CD4-positive, alpha-beta T cell (primary cell): ENCODE measurements around the gene YIF1A. TPM values are rescaled to one million over a fixed set of nuclear protein-coding genes. Genes with fewer than 3 reads are reported as not detected.
A peak's percentile ranks its signal among the peaks of the same experiment; 100 is the strongest.

Source experiments
- ATAC-seq: fragments of 200-7000 bp; cut with Tn5 transposase; one replicate; pipeline ENCODE4 v1.10.0; 2022; ENCODE audit warnings: mild to moderate bottlenecking; ENCODE audit not compliant: poor library complexity
- CTCF ChIA-PET: fragments of 350-600 bp; sonication (Branson Sonifier 250); formaldehyde crosslinking; loops from one replicate; lab custom pipeline; 2021; ENCODE audit warnings: antibody characterized with exemption, inconsistent platforms; lab: Charles Lee
- POLR2A ChIA-PET: fragments of 350-600 bp; sonication (Branson Sonifier 250); formaldehyde crosslinking; loops from one replicate; lab custom pipeline; 2021; ENCODE audit warnings: antibody characterized with exemption, inconsistent platforms; lab: Charles Lee
- DNase-seq, 14 experiments: peaks; one replicate each; pipeline ENCODE4 v3.0.0-alpha.2; 2013 to 2020; ENCODE audit warnings: mixed read lengths in 2 of 14
- H3K27ac ChIP-seq, 2 donors: one replicate each; pipeline versions ENCODE4 v1.5.1 to v1.7.0; 2013; ENCODE audit warnings: low read length in 2 of 2, low read depth in 1 of 2, mild to moderate bottlenecking in 1 of 2
- H3K27me3 ChIP-seq, 2 experiments: 1 replicate in 1 of 2; 2 replicates in 1 of 2; pipeline versions ENCODE4 v1.6.1 to v1.7.0; 2013; ENCODE audit warnings: low read length in 2 of 2, control low read depth in 1 of 2, mild to moderate bottlenecking in 1 of 2, moderate library complexity in 1 of 2; ENCODE audit not compliant: insufficient read depth in 2 of 2, control insufficient read depth in 1 of 2
- H3K36me3 ChIP-seq: one replicate; pipeline ENCODE4 v1.6.1; 2013; ENCODE audit warnings: low read length, control low read depth; ENCODE audit not compliant: insufficient read depth
- H3K4me1 ChIP-seq: one replicate; pipeline ENCODE4 v1.6.1; 2013; ENCODE audit warnings: low read length, control low read depth; ENCODE audit not compliant: insufficient read depth
- H3K4me3 ChIP-seq: one replicate; pipeline ENCODE4 v1.5.1; 2013; ENCODE audit warnings: mild to moderate bottlenecking, low read length, moderate library complexity
- H3K9me3 ChIP-seq, 2 experiments: 1 replicate in 1 of 2; 2 replicates in 1 of 2; pipeline versions ENCODE4 v1.6.1 to v1.7.0; 2013; ENCODE audit warnings: low read length in 2 of 2, mild to moderate bottlenecking in 2 of 2, control low read depth in 1 of 2, moderate library complexity in 1 of 2; ENCODE audit not compliant: control insufficient read depth in 1 of 2, insufficient read depth in 1 of 2
- H3K27ac Mint-ChIP-seq: one replicate; pipeline ENCODE4 v1.8.0; 2020; ENCODE audit warnings: mixed read lengths
- H3K27me3 Mint-ChIP-seq: one replicate; pipeline ENCODE4 v1.8.0; 2021; ENCODE audit warnings: mixed read lengths
- H3K36me3 Mint-ChIP-seq: one replicate; pipeline ENCODE4 v1.8.0; 2021; ENCODE audit warnings: low read depth, mixed read lengths
- H3K4me1 Mint-ChIP-seq: one replicate; pipeline ENCODE4 v1.8.0; 2021; ENCODE audit warnings: low read depth, mixed read lengths
- H3K4me3 Mint-ChIP-seq: one replicate; pipeline ENCODE4 v1.8.0; 2020; ENCODE audit warnings: mild to moderate bottlenecking, mixed read lengths
- H3K9me3 Mint-ChIP-seq: one replicate; pipeline ENCODE4 v1.8.0; 2020; ENCODE audit warnings: mixed read lengths
- intact Hi-C, 2 experiments: fragments of 100-400 bp; cut with DNase I in 1 of 2; cut with micrococcal nuclease in 1 of 2; formaldehyde crosslinking; loops; one replicate each; pipeline versions ENCODE4 v1.15.1 to v1.9.0; 2023 to 2025; cut with DNase I, micrococcal nuclease
- total RNA-seq, 174 experiments: library from RNA in 2 of 174; stranded (reverse) in 2 of 174; gene quantifications; one replicate each; pipeline ENCODE4 v1.2.3 and lab custom pipeline; 2021 to 2026
- TF ChIP-seq, protein P1 (sequence below): fragments of 200-600 bp; IDR thresholded peaks from one replicate; pipeline ENCODE4 v1.8.0; 2022; ENCODE audit warnings: antibody characterized with exemption, mild to moderate bottlenecking

Gene YIF1A
- total RNA-seq, 2 experiments from 2014 or later: 17.4 to 21.1 TPM

GRCh38 chr11:66247295-66247694 lies 41.6 kb downstream of the YIF1A start:
- TF ChIP-seq, protein P1, sequence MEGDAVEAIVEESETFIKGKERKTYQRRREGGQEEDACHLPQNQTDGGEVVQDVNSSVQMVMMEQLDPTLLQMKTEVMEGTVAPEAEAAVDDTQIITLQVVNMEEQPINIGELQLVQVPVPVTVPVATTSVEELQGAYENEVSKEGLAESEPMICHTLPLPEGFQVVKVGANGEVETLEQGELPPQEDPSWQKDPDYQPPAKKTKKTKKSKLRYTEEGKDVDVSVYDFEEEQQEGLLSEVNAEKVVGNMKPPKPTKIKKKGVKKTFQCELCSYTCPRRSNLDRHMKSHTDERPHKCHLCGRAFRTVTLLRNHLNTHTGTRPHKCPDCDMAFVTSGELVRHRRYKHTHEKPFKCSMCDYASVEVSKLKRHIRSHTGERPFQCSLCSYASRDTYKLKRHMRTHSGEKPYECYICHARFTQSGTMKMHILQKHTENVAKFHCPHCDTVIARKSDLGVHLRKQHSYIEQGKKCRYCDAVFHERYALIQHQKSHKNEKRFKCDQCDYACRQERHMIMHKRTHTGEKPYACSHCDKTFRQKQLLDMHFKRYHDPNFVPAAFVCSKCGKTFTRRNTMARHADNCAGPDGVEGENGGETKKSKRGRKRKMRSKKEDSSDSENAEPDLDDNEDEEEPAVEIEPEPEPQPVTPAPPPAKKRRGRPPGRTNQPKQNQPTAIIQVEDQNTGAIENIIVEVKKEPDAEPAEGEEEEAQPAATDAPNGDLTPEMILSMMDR: no peak
- H3K4me3 ChIP-seq: no peak overlapping the region
- Mint-ChIP-seq H3K9me3 (no peaks in the 10 kb centered on the region), H3K36me3 (peaks cover 64% of the 10 kb centered on the region), H3K4me1 (peaks cover 6% of the 10 kb centered on the region), H3K27ac (peak overlapping the region; percentile 19), H3K4me3 (no peak overlapping the region), H3K27me3 (no peaks in the 10 kb centered on the region)
- ATAC-seq (no peak), DNase-seq (no peak)
- ChIA-PET CTCF (no interaction called here), POLR2A (interaction anchor here (1.1 kb wide), 1 partner anchor 10 kb away, joined by 4 read pairs; no protein-coding TSS in a partner anchor)
- intact Hi-C loops: no loop called here
- H3K27ac ChIP-seq: no peak overlapping the region
- H3K36me3 ChIP-seq: peaks cover 51% of the 10 kb centered on the region
- H3K4me1 ChIP-seq: no peaks in the 10 kb centered on the region
- H3K9me3 ChIP-seq: no peaks in the 10 kb centered on the region
- H3K27me3 ChIP-seq: no peaks in the 10 kb centered on the region

GRCh38 chr11:66243782-66244535 lies 45.0 kb downstream of the YIF1A start:
- H3K9me3 ChIP-seq: no peaks in the 10 kb centered on the region
- Mint-ChIP-seq H3K9me3 (no peaks in the 10 kb centered on the region), H3K27ac (peak overlapping the region; percentile 61), H3K36me3 (peaks cover 80% of the 10 kb centered on the region), H3K4me1 (peaks cover 6% of the 10 kb centered on the region), H3K27me3 (no peaks in the 10 kb centered on the region), H3K4me3 (no peak overlapping the region)
- no peak for DNase-seq
- no peak overlapping the region for H3K27ac ChIP-seq
- no peaks in the 10 kb centered on the region for H3K4me1 ChIP-seq
- H3K27me3 ChIP-seq: no peaks in the 10 kb centered on the region
- ChIA-PET CTCF (no interaction called here), POLR2A (interaction anchor here (1.3 kb wide), 1 partner anchor 12 kb away, joined by 3 read pairs; no protein-coding TSS in a partner anchor)
- TF ChIP-seq, protein P1: no peak
- peaks cover 72% of the 10 kb centered on the region for H3K36me3 ChIP-seq
- intact Hi-C loops: no loop called here
- H3K4me3 ChIP-seq: no peak overlapping the region
- no peak for ATAC-seq

- DNase-seq: no peak
- Histone ChIP-seq H3K4me1 (no peaks in the 10 kb centered on the region), H3K4me3 (no peak overlapping the region), H3K9me3 (no peaks in the 10 kb centered on the region), H3K27ac (no peak overlapping the region), H3K36me3 (peaks cover 82% of the 10 kb centered on the region), H3K27me3 (no peaks in the 10 kb centered on the region)
- Mint-ChIP-seq H3K4me1 (peaks cover 6% of the 10 kb centered on the region), H3K9me3 (no peaks in the 10 kb centered on the region), H3K4me3 (no peak overlapping the region), H3K27me3 (no peaks in the 10 kb centered on the region), H3K27ac (no peak overlapping the region), H3K36me3 (peaks cover 87% of the 10 kb centered on the region)
- POLR2A ChIA-PET: interaction anchor here (1.3 kb wide), 1 partner anchor 47 kb away, joined by 5 read pairs; no protein-coding TSS in a partner anchor
- TF ChIP-seq, protein P1: no peak
- ATAC-seq: no peak
- intact Hi-C loops: no loop called here
- CTCF ChIA-PET: interaction anchor here (2.2 kb wide), 1 partner anchor 20 kb away, joined by 7 read pairs; no protein-coding TSS in a partner anchor
These were observed 46.7 kb downstream of the YIF1A start for GRCh38 chr11:66242095-66242765.
